Measurements from ENCODE around the gene UPK3BL2. TPM values are rescaled to one million over a fixed set of nuclear protein-coding genes. Genes with fewer than 3 reads are reported as not detected.
"Not testable (repeated sequence)": the region's sequence is repeated elsewhere in the genome, so short reads cannot be mapped to it uniquely, and the experiment has no call there.

UPK3BL2 gene
- total and polyA plus RNA-seq, 9 of the 15 experiments (the other 6 are each of a cell fraction or from before 2014, with no cell fraction given), result 0.77 to 24.8 (median 6.9) TPM; not detected in 1

GRCh38 chr7:102514881-102515721, 28.4 kb downstream of the UPK3BL2 start:
- not testable (repeated sequence) for DNase-seq (ENCODE audit: extremely low read depth in 1 of 4, low spot score in 3 of 4)

GRCh38 chr7:102512642-102513221, 30.8 kb downstream of the UPK3BL2 start:
- H3K9me1 ChIP-seq (ENCODE audit: control insufficient read depth, insufficient read depth, low read length); BruUV-seq (replicated peaks); H3K27me3 ChIP-seq (ENCODE audit: control insufficient read depth in 2 of 2, insufficient read depth in 2 of 2, low read length in 2 of 2); H3K36me3 ChIP-seq (ENCODE audit: control insufficient read depth, insufficient read depth, low read length); H4K20me1 ChIP-seq (replicated peaks; ENCODE audit: control insufficient read depth, insufficient read depth, low read length); CTCF ChIA-PET (ENCODE audit: low intra/inter-chr PET ratio); ATAC-seq; H3K4me1 ChIP-seq (replicated peaks in 1 of 2; ENCODE audit: control insufficient read depth in 2 of 2, insufficient read depth in 2 of 2, low read length in 2 of 2); H3K79me2 ChIP-seq (ENCODE audit: control insufficient read depth, insufficient read depth, low read length); H3K9me3 ChIP-seq (replicated peaks; ENCODE audit: control insufficient read depth, insufficient read depth, low read depth, low read length); POLR2A ChIA-PET; intact Hi-C loops (cut with micrococcal nuclease); FAIRE-seq; in situ Hi-C loops (cut with MboI); H3K27ac ChIP-seq (ENCODE audit: extremely low read depth, low read depth, low read length): not testable (repeated sequence)
- 51% methylated on average over 4 of the region's 5 CpGs for WGBS (ENCODE audit: insufficient coverage, low coverage, missing lambda C conversion rate)
- Histone ChIP-seq H3K9ac (ENCODE audit: insufficient read depth in 1 of 2, low read depth in 2 of 2, low read length in 2 of 2) (peak overlapping the region; percentile 25 to 78; a peak in 2 of 4 replicates), H2AFZ (ENCODE audit: low read depth, low read length) (peak overlapping the region; percentile 59; the same call in 1 of the 2 replicates), H3K4me2 (ENCODE audit: insufficient read depth, low read length) (peak overlapping the region; percentile 52), H3K4me3 (peak overlapping the region; percentile 31; the same call in 1 of the 2 replicates)
- peak in 1 of 4 experiments; percentile 90 for DNase-seq (ENCODE audit: extremely low read depth in 1 of 4, low spot score in 3 of 4)
- TF ChIP-seq DPF2 (IDR thresholded peaks at IDR 0.05) (0 out of 2 replicates have a peak, but pooled peaks have one; percentile 18), VEZF1 (CRISPR knock-in tag; IDR thresholded peaks at IDR 0.05) (peak; percentile 77), ZNF263 (CRISPR knock-in tag; IDR thresholded peaks at IDR 0.05; ENCODE audit: borderline replicate concordance) (peak; percentile 79; the same call in 1 of the 2 replicates)
- TF ChIP-seq, protein P1, sequence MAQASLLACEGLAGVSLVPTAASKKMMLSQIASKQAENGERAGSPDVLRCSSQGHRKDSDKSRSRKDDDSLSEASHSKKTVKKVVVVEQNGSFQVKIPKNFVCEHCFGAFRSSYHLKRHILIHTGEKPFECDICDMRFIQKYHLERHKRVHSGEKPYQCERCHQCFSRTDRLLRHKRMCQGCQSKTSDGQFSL (CRISPR knock-in tag; IDR thresholded peaks at IDR 0.05), result peak; percentile 61; the same call in 1 of the 2 replicates
- TF ChIP-seq, protein P1 (tag; IDR thresholded peaks at IDR 0.05), result not testable (repeated sequence)

More at GRCh38 chr7:102514881-102515721, 28.4 kb downstream of the UPK3BL2 start:
- H3K9me1 ChIP-seq (ENCODE audit: control insufficient read depth, insufficient read depth, low read length); H2AFZ ChIP-seq (ENCODE audit: low read depth, low read length); BruUV-seq (replicated peaks); H4K20me1 ChIP-seq (replicated peaks; ENCODE audit: control insufficient read depth, insufficient read depth, low read length); H3K79me2 ChIP-seq (ENCODE audit: control insufficient read depth, insufficient read depth, low read length); in situ Hi-C loops (cut with MboI); H3K9ac ChIP-seq (ENCODE audit: insufficient read depth in 1 of 2, low read depth in 2 of 2, low read length in 2 of 2); ATAC-seq; CTCF ChIA-PET (ENCODE audit: low intra/inter-chr PET ratio); H3K4me3 ChIP-seq; H3K4me1 ChIP-seq (replicated peaks in 1 of 2; ENCODE audit: control insufficient read depth in 2 of 2, insufficient read depth in 2 of 2, low read length in 2 of 2); FAIRE-seq; H3K27ac ChIP-seq (ENCODE audit: extremely low read depth, low read depth, low read length); H3K4me2 ChIP-seq (ENCODE audit: insufficient read depth, low read length); intact Hi-C loops (cut with micrococcal nuclease); POLR2A ChIA-PET; H3K27me3 ChIP-seq (ENCODE audit: control insufficient read depth in 2 of 2, insufficient read depth in 2 of 2, low read length in 2 of 2); H3K9me3 ChIP-seq (replicated peaks; ENCODE audit: control insufficient read depth, insufficient read depth, low read depth, low read length); H3K36me3 ChIP-seq (ENCODE audit: control insufficient read depth, insufficient read depth, low read length): not testable (repeated sequence)
- no CpG with 5 or more reads among the region's 15 CpGs for WGBS (ENCODE audit: insufficient coverage, low coverage, missing lambda C conversion rate)
